SU-DHL-6 (cell line): Measurements from ENCODE around the gene CACNB4.
"Not testable (repeated sequence)": the region's sequence is repeated elsewhere in the genome, so short reads cannot be mapped to it uniquely, and the experiment has no call there.

ENCODE experiments used
- H2AFZ ChIP-seq: fragments of 200-600 bp; sonication (generic); 2 replicates; pipeline ENCODE4 v1.6.1; 2014; ENCODE audit warnings: low read depth, mild to moderate bottlenecking, moderate library complexity, mixed read lengths, antibody characterized with exemption, low read length; ENCODE audit not compliant: severe bottlenecking
- H3F3A ChIP-seq: fragments of 200-600 bp; shearing (Covaris generic); 2 replicates; pipeline ENCODE4 v1.6.0; 2016; ENCODE audit warnings: antibody characterized with exemption, mild to moderate bottlenecking; ENCODE audit not compliant: insufficient read depth
- H3K27ac ChIP-seq: fragments of 200-600 bp; sonication (generic); 2 replicates; pipeline ENCODE4 v1.5.1; 2016; ENCODE audit warnings: low read depth, mild to moderate bottlenecking, low read length, moderate library complexity, mixed read lengths
- H3K27me3 ChIP-seq: fragments of 200-600 bp; sonication (generic), shearing (Covaris generic); 2 replicates; pipeline ENCODE4 v1.6.0; 2014; ENCODE audit warnings: mild to moderate bottlenecking, low read length
- H3K36me3 ChIP-seq: fragments of 200-600 bp; sonication (generic); 2 replicates; pipeline ENCODE4 v1.6.1; 2014; ENCODE audit warnings: mild to moderate bottlenecking, low read length, mixed read lengths
- H3K4me2 ChIP-seq: fragments of 300-600, 200-600 bp; shearing (Covaris generic), sonication (generic); 2 replicates; pipeline ENCODE4 v1.6.0; 2014; ENCODE audit warnings: low read length, low read depth, mild to moderate bottlenecking; ENCODE audit not compliant: poor library complexity, severe bottlenecking
- H3K4me3 ChIP-seq: fragments of 200-600 bp; sonication (generic); 2 replicates; pipeline ENCODE4 v1.5.1; 2014; ENCODE audit warnings: antibody characterized with exemption, low read length, mild to moderate bottlenecking, mixed read lengths; ENCODE audit not compliant: insufficient read depth, poor library complexity, severe bottlenecking
- H3K79me2 ChIP-seq: fragments of 200-600 bp; sonication (generic); 2 replicates; pipeline ENCODE4 v1.6.1; 2014; ENCODE audit warnings: mild to moderate bottlenecking, low read length, moderate library complexity; ENCODE audit not compliant: insufficient read depth
- H3K9ac ChIP-seq: fragments of 200-600 bp; sonication (generic); 2 replicates; pipeline ENCODE4 v1.7.0; 2014; ENCODE audit warnings: mild to moderate bottlenecking, low read length
- H3K9me2 ChIP-seq: fragments of 200-600 bp; sonication (generic); replicated peaks from 2 replicates; pipeline ENCODE4 v1.6.1; 2014; ENCODE audit warnings: low read length; ENCODE audit not compliant: insufficient read depth
- H3K9me3 ChIP-seq: fragments of 200-600 bp; sonication (generic); 2 replicates; pipeline ENCODE4 v1.6.1; 2014; ENCODE audit warnings: low read length, mixed read lengths; ENCODE audit not compliant: insufficient read depth
- H4K20me1 ChIP-seq: fragments of 200-600 bp; sonication (generic); 2 replicates; pipeline ENCODE4 v1.6.1; 2014; ENCODE audit warnings: low read depth, mild to moderate bottlenecking, antibody characterized with exemption, low read length, moderate library complexity, mixed read lengths
- CTCF ChIP-seq: fragments of 200-600 bp; sonication (generic); IDR thresholded peaks from one replicate; pipeline ENCODE4 v1.5.1; 2017; ENCODE audit warnings: antibody characterized with exemption, mild to moderate bottlenecking, low read length, moderate library complexity; ENCODE audit not compliant: insufficient read depth, poor library complexity, severe bottlenecking
- EZH2phosphoT487 ChIP-seq: fragments of 200-600 bp; sonication (generic), shearing (Covaris generic); conservative IDR thresholded peaks from 2 replicates; pipeline ENCODE4 v1.6.1; 2018; ENCODE audit warnings: mild to moderate bottlenecking, antibody characterized with exemption, low read length, moderate library complexity, mixed read lengths

CACNB4 gene

GRCh38 chr2:151796774-151797173 is 302.1 kb downstream of the CACNB4 start:
- no peak overlapping the region for H3K9ac ChIP-seq

GRCh38 chr2:151795646-151796240 is 303.1 kb downstream of the CACNB4 start:
- Histone ChIP-seq H3K79me2 (no peaks in the 10 kb centered on the region), H3K4me2 (no peak overlapping the region), H3K27ac (no peak overlapping the region), H3K36me3 (peaks cover 7% of the 10 kb centered on the region; the same call in 1 of the 2 replicates), H3K9me3 (no peaks in the 10 kb centered on the region), H3K9ac (no peak overlapping the region), H4K20me1 (0 out of 2 replicates have a peak, but pooled peaks cover 3% of the 10 kb centered on the region), H3K27me3 (no peaks in the 10 kb centered on the region), H3K4me3 (no peak overlapping the region), H3K9me2 (no peaks in the 10 kb centered on the region), H3F3A (no peaks in the 10 kb centered on the region), H2AFZ (no peak overlapping the region)
- TF ChIP-seq EZH2phosphoT487 (no peak), CTCF (no peak)

More at GRCh38 chr2:151796774-151797173, 302.1 kb downstream of the CACNB4 start:
- no peak overlapping the region for H3K4me3 ChIP-seq
- no peaks in the 10 kb centered on the region for H3K9me2 ChIP-seq
- H3K4me2 ChIP-seq = no peak overlapping the region
- no peaks in the 10 kb centered on the region for H3K9me3 ChIP-seq
- H2AFZ ChIP-seq = no peak overlapping the region
- peaks cover 18% of the 10 kb centered on the region; the same call in 1 of the 2 replicates for H3K36me3 ChIP-seq
- H4K20me1 ChIP-seq = 0 out of 2 replicates have a peak, but pooled peaks cover 3% of the 10 kb centered on the region
- H3K27me3 ChIP-seq = no peaks in the 10 kb centered on the region
- no peak overlapping the region for H3K27ac ChIP-seq
- no peak for TF ChIP-seq CTCF
- no peaks in the 10 kb centered on the region for H3F3A ChIP-seq
- no peaks in the 10 kb centered on the region for H3K79me2 ChIP-seq

GRCh38 chr2:151794422-151794821 is 304.4 kb downstream of the CACNB4 start:
- not testable (repeated sequence) for H4K20me1 ChIP-seq, H3K79me2 ChIP-seq, H3K9me3 ChIP-seq, H3K9me2 ChIP-seq, H3K27me3 ChIP-seq, H3K9ac ChIP-seq, H2AFZ ChIP-seq, H3K36me3 ChIP-seq, H3F3A ChIP-seq, H3K27ac ChIP-seq, H3K4me3 ChIP-seq, H3K4me2 ChIP-seq

GRCh38 chr2:151793123-151793522 is 305.7 kb downstream of the CACNB4 start:
- Histone ChIP-seq H3K4me2 (no peak overlapping the region), H3K9me3 (no peaks in the 10 kb centered on the region), H3K9me2 (no peaks in the 10 kb centered on the region), H3K27ac (no peak overlapping the region), H3K79me2 (no peaks in the 10 kb centered on the region), H3K27me3 (no peaks in the 10 kb centered on the region), H2AFZ (no peak overlapping the region), H3K4me3 (no peak overlapping the region), H4K20me1 (0 out of 2 replicates have a peak, but pooled peaks cover 3% of the 10 kb centered on the region), H3F3A (no peaks in the 10 kb centered on the region; the same call in 1 of the 2 replicates), H3K36me3 (peaks cover 6% of the 10 kb centered on the region; the same call in 1 of the 2 replicates), H3K9ac (no peak overlapping the region)
- TF ChIP-seq CTCF (no peak), EZH2phosphoT487 (no peak)
